NCI-H510A (cell line): ENCODE measurements around the gene NADK.

Source experiments
- DNase-seq: peaks from one replicate; lab custom pipeline; 2025; lab: John Stamatoyannopoulos, UW

Gene NADK

GRCh38 chr1:1777950-1778662 is at the start of gene NADK:
Gene NADK (minus strand): TSS chr1:1778470. CDS start chr1:1765406, 13,064 bp downstream.
- DNase-seq = peak; percentile 90

- DNase-seq = no peak
Measured at GRCh38 chr1:1827089-1827848, 49.0 kb upstream of the NADK start.

- DNase-seq = no peak
Measured at GRCh38 chr1:1826356-1827088, 48.3 kb upstream of the NADK start.

GRCh38 chr1:1825217-1825616 is 46.9 kb upstream of the NADK start:
- DNase-seq = no peak

- no peak for DNase-seq
Measured at GRCh38 chr1:1819762-1820161, 41.5 kb upstream of the NADK start.

GRCh38 chr1:1817221-1817620 is 39.0 kb upstream of the NADK start:
- DNase-seq = no peak

GRCh38 chr1:1815606-1816281 is 37.5 kb upstream of the NADK start:
- no peak for DNase-seq

GRCh38 chr1:1809489-1809888 is 31.2 kb upstream of the NADK start:
- no peak for DNase-seq

- no peak for DNase-seq
Measured at GRCh38 chr1:1808206-1808605, 29.9 kb upstream of the NADK start.

GRCh38 chr1:1806890-1807289 is 28.6 kb upstream of the NADK start:
- DNase-seq = no peak

- DNase-seq = no peak
Measured at GRCh38 chr1:1804301-1804700, 26.0 kb upstream of the NADK start.

GRCh38 chr1:1802871-1803270 is 24.6 kb upstream of the NADK start:
- no peak for DNase-seq

GRCh38 chr1:1799716-1800115 is 21.4 kb upstream of the NADK start:
- no peak for DNase-seq

GRCh38 chr1:1797731-1798341 is 19.6 kb upstream of the NADK start:
- no peak for DNase-seq

- no peak for DNase-seq
Measured at GRCh38 chr1:1796466-1796865, 18.2 kb upstream of the NADK start.

- DNase-seq = no peak
Measured at GRCh38 chr1:1794999-1795398, 16.7 kb upstream of the NADK start.

GRCh38 chr1:1793481-1794244 is 15.4 kb upstream of the NADK start:
- no peak for DNase-seq

- DNase-seq = peak; percentile 32
Measured at GRCh38 chr1:1788646-1789431, 10.6 kb upstream of the NADK start.

- no peak for DNase-seq
Measured at GRCh38 chr1:1788136-1788535, 9.9 kb upstream of the NADK start.
